Endometrium (tissue), 2 donors: Measurements from ENCODE around the gene ACOT4.
"Not testable (repeated sequence)": the region's sequence is repeated elsewhere in the genome, so short reads cannot be mapped to it uniquely, and the experiment has no call there.

Experiments used
- FAIRE-seq: peaks from 2 replicates; lab custom pipeline; 2012; peaks lifted over from hg19 to GRCh38; lab: Jason Lieb, UNC
- donor health status: control.
- donor health status: control.

ACOT4 gene

GRCh38 chr14:73633116-73634010, 41.7 kb downstream of the ACOT4 start:
- FAIRE-seq = peak; percentile 33

- FAIRE-seq = no peak
Observed at GRCh38 chr14:73634011-73634833, 42.5 kb downstream of the ACOT4 start.

GRCh38 chr14:73636355-73636754, 44.7 kb downstream of the ACOT4 start:
- FAIRE-seq = not testable (repeated sequence)

- no peak for FAIRE-seq
Observed at GRCh38 chr14:73637830-73638229, 46.2 kb downstream of the ACOT4 start.

GRCh38 chr14:73640796-73641365, 49.2 kb downstream of the ACOT4 start:
- FAIRE-seq = no peak

- FAIRE-seq = peak; percentile 78
Observed at GRCh38 chr14:73644531-73645247, 53.0 kb downstream of the ACOT4 start, which contains the start of gene DNAL1. TSS of gene DNAL1 (plus strand) at chr14:73644986. CDS start at chr14:73645040, 54 bp downstream.

DNA sequence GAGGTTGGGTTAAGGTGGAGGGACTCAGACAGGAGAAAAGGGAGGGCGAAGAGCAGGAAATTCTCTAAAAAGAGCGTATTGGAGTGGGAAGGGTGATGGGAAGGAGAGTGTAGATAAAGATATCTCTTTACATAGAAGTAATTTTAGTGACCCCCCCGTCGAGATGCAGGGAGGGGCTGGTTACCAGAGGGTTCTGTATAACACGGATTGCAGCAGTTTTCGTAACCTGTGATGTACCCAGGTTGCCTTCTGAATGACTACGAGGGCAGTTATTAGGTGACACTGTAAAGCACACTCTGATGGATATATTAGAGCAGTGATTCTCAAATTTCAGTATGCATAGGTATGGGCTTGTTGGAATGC, 53.6 kb downstream of the ACOT4 start:
- no peak for FAIRE-seq
